SK-N-MC (cell line): ENCODE results near the gene DNAH8.

Experiments
- DNase-seq: peaks from one replicate; pipeline ENCODE4 v3.0.0-alpha.2; 2011; ENCODE audit warnings: low read depth, low spot score
- H3K27ac ChIP-seq: fragments of 200-600 bp; sonication (generic); 2 replicates; pipeline ENCODE4 v1.5.1; 2016; ENCODE audit warnings: mixed run types
- H3K36me3 ChIP-seq: fragments of 200-600 bp; sonication (generic); 2 replicates; pipeline ENCODE4 v1.6.1; 2017; ENCODE audit warnings: antibody characterized with exemption, low read length, mixed read lengths; ENCODE audit not compliant: insufficient read depth
- H3K4me3 ChIP-seq: fragments of 200-600 bp; sonication (generic); 2 replicates; pipeline ENCODE4 v1.5.1; 2016
- H3K9ac ChIP-seq: fragments of 200-600 bp; sonication (generic); 2 replicates; pipeline ENCODE4 v1.8.0; 2017; ENCODE audit warnings: mixed run types, mixed read lengths; ENCODE audit not compliant: insufficient read length
- H3K9me3 ChIP-seq: fragments of 200-600 bp; sonication (generic); 2 replicates; pipeline ENCODE4 v1.6.1; 2017; ENCODE audit warnings: low read depth, mild to moderate bottlenecking, antibody characterized with exemption, low read length, moderate library complexity, mixed read lengths
- EZH2 ChIP-seq: fragments of 200-600 bp; sonication (generic); IDR thresholded peaks from one replicate; pipeline ENCODE4 v1.6.1; 2017; ENCODE audit warnings: antibody characterized with exemption
- FOXP2 ChIP-seq: optimal IDR thresholded peaks from 2 replicates; pipeline ENCODE3; 2011; ENCODE audit warnings: mild to moderate bottlenecking, moderate library complexity; ENCODE audit not compliant: insufficient read depth; ENCODE audit errors: extremely low read length, control extremely low read depth
- POLR2AphosphoS5 ChIP-seq: IDR thresholded peaks from 2 replicates; pipeline ENCODE4 v1.6.1; 2012; ENCODE audit warnings: mild to moderate bottlenecking, low read depth, low read length, borderline replicate concordance

DNAH8 gene

GRCh38 chr6:39007575-39007974, 292.5 kb downstream of the DNAH8 start:
- H3K36me3 ChIP-seq, result no peaks in the 10 kb centered on the region
- no peak overlapping the region for H3K9ac ChIP-seq
- no peaks in the 10 kb centered on the region for H3K9me3 ChIP-seq
- TF ChIP-seq POLR2AphosphoS5, result no peak
- no peak for TF ChIP-seq FOXP2
- no peak for TF ChIP-seq EZH2
- no peak overlapping the region for H3K4me3 ChIP-seq
- DNase-seq, result no peak
- no peak overlapping the region for H3K27ac ChIP-seq

DNA sequence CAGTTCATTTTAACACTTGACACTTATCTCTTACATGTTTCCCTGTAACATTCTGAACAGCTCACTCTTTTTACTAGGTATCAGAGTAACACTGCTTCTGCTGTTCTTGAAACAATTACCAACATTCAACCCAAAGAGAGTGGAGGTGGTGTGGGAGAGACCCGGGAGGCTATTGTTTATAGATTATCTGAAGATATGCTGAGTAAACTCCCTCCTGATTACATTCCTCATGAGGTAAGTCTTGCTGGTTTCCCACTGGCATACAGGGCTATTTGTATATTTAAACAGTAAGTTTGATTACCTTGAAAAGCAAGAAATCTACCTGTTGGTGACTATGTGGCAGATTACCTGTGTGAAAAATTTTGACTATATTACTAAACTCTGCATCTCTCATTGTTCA, 293.6 kb downstream of the DNAH8 start:
- no peak overlapping the region for H3K4me3 ChIP-seq
- no peak for DNase-seq
- no peak overlapping the region for H3K27ac ChIP-seq
- H3K9me3 ChIP-seq, result no peaks in the 10 kb centered on the region
- no peak overlapping the region for H3K9ac ChIP-seq
- H3K36me3 ChIP-seq, result no peaks in the 10 kb centered on the region
- TF ChIP-seq FOXP2, result no peak
- TF ChIP-seq EZH2, result no peak
- TF ChIP-seq POLR2AphosphoS5, result no peak

DNA sequence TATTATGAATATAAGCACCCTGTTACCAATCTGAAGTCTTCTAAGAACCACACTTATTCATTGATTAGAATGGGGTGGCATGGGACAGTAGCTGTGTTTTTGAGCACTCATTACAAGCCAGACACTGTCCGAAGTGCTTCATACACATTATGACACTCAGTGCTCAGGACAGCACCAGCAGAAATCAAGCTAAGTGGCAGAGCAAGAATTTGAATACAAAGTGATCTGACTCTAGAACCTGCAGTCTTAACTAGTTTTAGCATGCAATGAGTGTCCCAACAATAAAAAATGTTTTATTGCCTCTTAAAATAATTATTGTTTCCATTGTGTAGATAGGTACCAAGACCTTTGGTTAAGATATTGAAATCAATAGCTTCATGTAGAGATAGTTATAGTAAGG, 294.4 kb downstream of the DNAH8 start:
- Histone ChIP-seq H3K4me3 (no peak overlapping the region), H3K9me3 (no peaks in the 10 kb centered on the region), H3K27ac (no peak overlapping the region), H3K9ac (no peak overlapping the region), H3K36me3 (no peaks in the 10 kb centered on the region)
- DNase-seq, result no peak
- no peak for TF ChIP-seq FOXP2
- no peak for TF ChIP-seq EZH2
- TF ChIP-seq POLR2AphosphoS5, result no peak

DNA sequence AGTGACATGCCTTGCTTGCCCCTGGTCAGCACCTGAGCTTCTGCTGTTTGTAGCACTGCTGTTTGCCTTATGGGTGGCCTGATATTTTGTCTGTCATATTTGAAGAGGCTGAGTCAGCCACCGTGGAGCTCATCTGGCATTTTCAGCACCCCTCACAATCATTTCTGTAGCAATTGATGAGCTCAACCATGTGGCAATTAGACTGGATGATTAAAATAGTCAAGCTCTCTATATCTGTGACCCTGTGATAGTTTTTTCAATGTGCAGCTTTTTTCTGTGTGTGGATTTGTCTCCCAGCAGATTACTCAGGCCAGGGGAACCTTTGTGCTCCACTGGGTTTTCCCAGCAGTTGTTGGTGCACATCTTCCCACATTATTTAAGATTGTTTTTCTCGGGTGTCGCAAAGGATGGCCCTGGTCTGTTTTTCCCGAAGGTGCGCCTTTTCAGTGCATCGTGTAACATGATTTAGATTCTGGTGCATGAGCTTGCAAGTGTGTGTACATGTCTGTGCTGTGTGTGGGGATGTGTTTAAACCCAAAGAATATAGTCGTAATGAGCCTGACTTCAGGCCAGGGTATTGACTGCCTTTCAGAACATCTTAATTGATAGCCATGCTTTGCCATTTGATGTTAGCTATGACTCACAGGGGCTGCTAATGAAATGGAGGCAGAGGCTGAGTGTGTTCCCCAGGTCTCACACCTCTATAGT, 301.9 kb downstream of the DNAH8 start:
- H3K4me3 ChIP-seq, result no peak overlapping the region
- no peak overlapping the region for H3K27ac ChIP-seq
- TF ChIP-seq POLR2AphosphoS5 (no peak), EZH2 (no peak), FOXP2 (no peak)
- no peak overlapping the region for H3K9ac ChIP-seq
- H3K9me3 ChIP-seq, result no peaks in the 10 kb centered on the region
- no peak for DNase-seq
- no peaks in the 10 kb centered on the region for H3K36me3 ChIP-seq

- no peak overlapping the region for H3K4me3 ChIP-seq
- H3K27ac ChIP-seq, result no peak overlapping the region
- no peaks in the 10 kb centered on the region for H3K9me3 ChIP-seq
- no peak for TF ChIP-seq EZH2
- TF ChIP-seq FOXP2, result no peak
- TF ChIP-seq POLR2AphosphoS5, result no peak
- H3K9ac ChIP-seq, result no peak overlapping the region
- DNase-seq, result no peak
- H3K36me3 ChIP-seq, result no peaks in the 10 kb centered on the region
Measured at GRCh38 chr6:39017547-39017880, 302.4 kb downstream of the DNAH8 start.

GRCh38 chr6:39018103-39018502, 303.0 kb downstream of the DNAH8 start:
- no peak overlapping the region for H3K9ac ChIP-seq
- no peak for TF ChIP-seq FOXP2
- no peak for TF ChIP-seq POLR2AphosphoS5
- no peak for TF ChIP-seq EZH2
- H3K9me3 ChIP-seq, result no peaks in the 10 kb centered on the region
- no peak overlapping the region for H3K4me3 ChIP-seq
- H3K27ac ChIP-seq, result no peak overlapping the region
- DNase-seq, result no peak
- H3K36me3 ChIP-seq, result no peaks in the 10 kb centered on the region

DNA sequence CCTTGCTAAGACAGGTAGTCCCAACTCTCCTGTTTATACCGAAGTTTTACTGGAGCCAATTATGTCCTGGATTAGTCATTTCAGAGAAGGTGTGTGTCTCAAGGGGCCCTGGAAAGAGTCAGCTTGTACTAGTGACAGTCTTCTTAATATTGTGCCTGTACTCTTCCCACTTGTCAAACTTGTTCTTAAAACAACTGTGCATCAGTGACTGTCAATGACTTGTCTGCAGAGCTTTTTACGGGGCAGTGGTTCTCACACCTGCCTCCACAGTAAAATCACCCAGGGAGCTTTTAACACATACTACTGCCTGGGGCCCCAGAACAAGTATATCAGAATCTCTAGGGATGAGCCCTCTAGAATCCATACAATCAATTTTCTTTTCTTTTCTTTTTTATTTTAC, 305.0 kb downstream of the DNAH8 start:
- Histone ChIP-seq H3K9me3 (no peaks in the 10 kb centered on the region), H3K9ac (no peak overlapping the region), H3K36me3 (no peaks in the 10 kb centered on the region), H3K4me3 (no peak overlapping the region), H3K27ac (no peak overlapping the region)
- DNase-seq, result no peak
- TF ChIP-seq EZH2 (no peak), POLR2AphosphoS5 (no peak), FOXP2 (no peak)

DNA sequence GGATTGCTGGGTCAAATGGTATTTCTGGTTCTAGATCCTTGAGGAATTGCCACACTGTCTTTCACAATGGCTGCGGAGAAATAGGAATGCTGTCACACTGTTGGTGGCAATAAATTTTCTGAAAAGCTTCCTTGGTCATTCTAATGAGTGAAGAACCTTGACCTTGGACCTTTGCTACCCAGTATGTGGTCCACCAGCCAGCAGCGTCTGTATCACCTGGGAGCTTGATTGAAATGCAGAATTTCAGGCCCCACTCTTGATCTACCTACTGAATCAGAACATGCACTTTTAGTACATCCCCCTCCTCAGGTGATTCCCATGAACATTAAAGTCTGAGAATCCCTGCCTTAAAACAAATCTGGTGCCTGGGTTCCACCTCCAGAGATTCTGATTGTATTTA, 305.9 kb downstream of the DNAH8 start:
- DNase-seq, result no peak
- TF ChIP-seq POLR2AphosphoS5 (no peak), FOXP2 (no peak), EZH2 (no peak)
- no peak overlapping the region for H3K9ac ChIP-seq
- no peaks in the 10 kb centered on the region for H3K36me3 ChIP-seq
- H3K27ac ChIP-seq, result no peak overlapping the region
- H3K4me3 ChIP-seq, result no peak overlapping the region
- no peaks in the 10 kb centered on the region for H3K9me3 ChIP-seq

GRCh38 chr6:39021779-39022178, 306.7 kb downstream of the DNAH8 start:
- no peaks in the 10 kb centered on the region for H3K36me3 ChIP-seq
- H3K9me3 ChIP-seq, result no peaks in the 10 kb centered on the region
- no peak overlapping the region for H3K9ac ChIP-seq

More at GRCh38 chr6:39021779-39022178, 306.7 kb downstream of the DNAH8 start:
- no peak overlapping the region for H3K4me3 ChIP-seq
- H3K27ac ChIP-seq, result no peak overlapping the region
- DNase-seq, result no peak
- no peak for TF ChIP-seq POLR2AphosphoS5
- no peak for TF ChIP-seq FOXP2
- no peak for TF ChIP-seq EZH2
